Activated effector memory CD4-positive, alpha-beta T cell treated with Interleukin-2 at 50 U/mL for 16 hours (primary cell): Measurements from ENCODE around the gene GLYR1.

Experiments
- DNase-seq: peaks from one replicate; pipeline ENCODE4 v3.0.0-alpha.2; 2020

Gene GLYR1

GRCh38 chr16:4754865-4755264 lies 92.2 kb downstream of the GLYR1 start:
- DNase-seq = no peak

GRCh38 chr16:4753227-4753626 lies 93.9 kb downstream of the GLYR1 start:
- no peak for DNase-seq
